Common myeloid progenitor, CD34-positive (primary cell): ENCODE measurements around the gene TCAIM.

ENCODE experiments used
- CTCF ChIA-PET: fragments of 350-600 bp; sonication (Branson Sonifier 250); formaldehyde crosslinking; loops from one replicate; lab custom pipeline; 2021; ENCODE audit warnings: antibody characterized with exemption; lab: Charles Lee
- POLR2A ChIA-PET: fragments of 350-600 bp; sonication (Branson Sonifier 250); formaldehyde crosslinking; loops from one replicate; lab custom pipeline; 2021; ENCODE audit warnings: antibody characterized with exemption; lab: Charles Lee
- DNase-seq, 3 donors: peaks; one replicate each; pipeline versions ENCODE4 v3.0.0 to v3.0.0-alpha.2; 2013
- H3K27ac ChIP-seq, 2 experiments: 1 replicate in 1 of 2; 2 replicates in 1 of 2; pipeline ENCODE4 v1.7.0; 2013; ENCODE audit warnings: inconsistent platforms in 2 of 2, low read length in 2 of 2, mild to moderate bottlenecking in 2 of 2, low read depth in 1 of 2, moderate library complexity in 1 of 2; ENCODE audit not compliant: severe bottlenecking in 2 of 2, insufficient read depth in 1 of 2, poor library complexity in 1 of 2
- H3K27me3 ChIP-seq, 5 experiments: replicated peaks in 2 of 5; 1 replicate in 3 of 5; 2 replicates in 2 of 5; pipeline versions ENCODE4 v1.6.1 to v1.7.0; 2013; ENCODE audit warnings: low read length in 4 of 5, mild to moderate bottlenecking in 2 of 5, moderate library complexity in 2 of 5, inconsistent platforms in 1 of 5; ENCODE audit not compliant: insufficient read depth in 5 of 5, control insufficient read depth in 4 of 5
- H3K36me3 ChIP-seq, 4 experiments: 1 replicate in 2 of 4; 2 replicates in 2 of 4; pipeline versions ENCODE4 v1.6.1 to v1.7.0; 2013; ENCODE audit warnings: low read length in 3 of 4, control low read depth in 1 of 4, mild to moderate bottlenecking in 1 of 4; ENCODE audit not compliant: control insufficient read depth in 4 of 4, insufficient read depth in 4 of 4
- H3K4me1 ChIP-seq, 4 experiments: 1 replicate in 3 of 4; 2 replicates in 1 of 4; pipeline versions ENCODE4 v1.6.1 to v1.7.1; 2013; ENCODE audit warnings: low read length in 3 of 4, mild to moderate bottlenecking in 3 of 4, control low read depth in 1 of 4, inconsistent platforms in 1 of 4, moderate library complexity in 1 of 4; ENCODE audit not compliant: control insufficient read depth in 4 of 4, insufficient read depth in 4 of 4; ENCODE audit errors: control extremely low read depth in 1 of 4
- H3K4me3 ChIP-seq, 7 experiments: 1 replicate in 4 of 7; 2 replicates in 3 of 7; pipeline versions ENCODE4 v1.5.1 to v1.7.0; 2013; ENCODE audit warnings: mild to moderate bottlenecking in 7 of 7, low read length in 6 of 7, moderate library complexity in 6 of 7, inconsistent platforms in 2 of 7, low read depth in 2 of 7, control low read depth in 1 of 7; ENCODE audit not compliant: insufficient read depth in 4 of 7, control insufficient read depth in 1 of 7; ENCODE audit errors: extremely low read depth in 1 of 7
- H3K9me3 ChIP-seq, 5 experiments: 1 replicate in 4 of 5; 2 replicates in 1 of 5; pipeline versions ENCODE4 v1.6.1 to v1.7.1; 2013; ENCODE audit warnings: low read length in 4 of 5, mild to moderate bottlenecking in 2 of 5, inconsistent platforms in 1 of 5, low read depth in 1 of 5, moderate library complexity in 1 of 5; ENCODE audit not compliant: control insufficient read depth in 4 of 5, insufficient read depth in 2 of 5; ENCODE audit errors: control extremely low read depth in 1 of 5
- WGBS: methylation state at CpG from one replicate; pipeline ENCODE4 v1.1.5; 2013; ENCODE audit not compliant: insufficient coverage; 5-methylcytosine and 5-hydroxymethylcytosine counted together

TCAIM gene

GRCh38 chr3:44359146-44359751 is 20.7 kb downstream of the TCAIM start:
- ChIA-PET POLR2A (no interaction called here), CTCF (no interaction called here)
- Histone ChIP-seq H3K9me3 (no peaks in the 10 kb centered on the region), H3K4me3 (no peak overlapping the region), H3K27me3 (no peaks in the 10 kb centered on the region), H3K36me3 (peaks cover 2 to 16% (median 3%) of the 10 kb centered on the region in 4 experiments), H3K4me1 (no peaks in the 10 kb centered on the region), H3K27ac (no peak overlapping the region)
- DNase-seq: no peak
- WGBS: 100% methylated on average over 2 of the region's 3 CpGs

DNA sequence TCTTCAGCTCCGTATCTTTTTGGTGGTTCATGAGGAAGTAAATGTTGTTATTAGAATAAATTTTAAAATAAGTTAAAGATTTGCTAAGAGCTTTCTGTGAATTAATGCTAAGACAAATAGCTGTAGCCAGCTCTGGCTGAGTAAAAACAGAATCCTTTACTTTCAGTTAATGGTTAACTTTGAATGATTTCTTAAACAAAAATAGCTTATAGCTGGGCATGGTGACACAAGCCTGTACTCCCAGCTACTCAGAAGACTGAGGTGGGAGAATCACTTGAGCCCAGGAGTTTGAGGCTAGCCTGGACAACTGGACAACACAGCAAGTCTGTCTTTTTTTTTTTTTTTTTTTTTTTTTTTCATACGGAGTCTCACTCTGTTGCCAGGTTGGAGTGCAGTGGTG is 25.0 kb downstream of the TCAIM start:
- 100% methylated on average over 1 of the region's 2 CpGs for WGBS
- DNase-seq: no peak
- H3K4me1 ChIP-seq: no peaks in the 10 kb centered on the region
- ChIA-PET POLR2A (no interaction called here), CTCF (interaction anchor here (1.0 kb wide), 1 partner anchor 25 kb away, joined by 4 read pairs; the partner anchor contains the start of gene TCAIM)
- H3K36me3 ChIP-seq: peaks cover 2 to 16% (median 5%) of the 10 kb centered on the region in 4 experiments
- no peaks in the 10 kb centered on the region for H3K9me3 ChIP-seq
- no peaks in the 10 kb centered on the region for H3K27me3 ChIP-seq
- no peak overlapping the region for H3K4me3 ChIP-seq
- no peak overlapping the region for H3K27ac ChIP-seq

- Histone ChIP-seq H3K4me3 (no peak overlapping the region), H3K27me3 (no peaks in the 10 kb centered on the region), H3K9me3 (no peaks in the 10 kb centered on the region), H3K4me1 (no peaks in the 10 kb centered on the region), H3K27ac (no peak overlapping the region), H3K36me3 (peaks cover 0 to 12% (median 5%) of the 10 kb centered on the region in 4 experiments)
- ChIA-PET POLR2A (no interaction called here), CTCF (no interaction called here)
- no peak for DNase-seq
- no CpG with 5 or more reads among the region's 1 CpG for WGBS
Observed at GRCh38 chr3:44365952-44366351, 27.4 kb downstream of the TCAIM start.

DNA sequence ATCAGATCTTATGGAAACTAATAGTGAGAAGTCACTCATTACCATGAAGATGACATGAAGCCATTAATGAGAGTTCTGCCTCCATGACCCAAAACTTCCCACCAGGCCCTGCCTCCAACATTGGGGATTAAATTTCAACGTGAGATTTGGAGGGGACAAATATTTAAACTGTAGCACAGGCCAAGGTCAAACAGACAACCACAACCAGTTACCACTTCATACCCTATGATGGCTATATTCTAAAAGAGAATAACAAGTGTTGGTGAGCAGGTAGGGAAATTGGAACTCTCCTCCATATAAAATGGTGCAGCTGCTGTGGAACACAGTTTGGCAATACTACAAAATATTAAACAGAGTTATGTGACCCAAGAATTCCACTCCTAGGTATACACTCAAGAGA is 36.9 kb downstream of the TCAIM start:
- DNase-seq: no peak
- no CpG with 5 or more reads among the region's 1 CpG for WGBS
- no peak overlapping the region for H3K27ac ChIP-seq
- peaks cover 0 to 12% (median 0%) of the 10 kb centered on the region in 5 experiments for H3K9me3 ChIP-seq
- no peaks in the 10 kb centered on the region for H3K27me3 ChIP-seq
- H3K4me1 ChIP-seq: no peaks in the 10 kb centered on the region
- peaks cover 0 to 19% (median 2%) of the 10 kb centered on the region in 4 experiments for H3K36me3 ChIP-seq
- POLR2A ChIA-PET: no interaction called here
- H3K4me3 ChIP-seq: no peak overlapping the region
- CTCF ChIA-PET: no interaction called here

DNA sequence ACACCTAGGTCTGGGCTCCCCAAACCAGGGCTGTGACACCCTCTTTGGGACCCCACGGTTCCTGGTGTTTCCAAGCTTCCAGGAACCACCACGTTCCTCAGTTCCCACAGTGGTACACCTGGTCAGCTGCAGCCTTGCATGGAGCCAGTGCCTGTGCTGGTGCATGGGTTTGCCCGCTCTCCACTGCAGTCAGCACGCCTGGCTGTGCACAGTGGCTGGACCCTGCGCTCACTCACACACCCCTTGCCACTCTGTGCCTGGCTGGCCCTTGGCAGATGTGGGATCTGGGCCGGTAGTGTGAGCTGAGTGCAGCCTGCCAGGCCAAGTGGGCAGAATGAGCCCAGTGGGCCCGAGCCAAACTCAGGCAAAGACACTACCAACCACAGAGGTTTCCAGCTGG is 48.8 kb downstream of the TCAIM start:
- no peak overlapping the region for H3K4me3 ChIP-seq
- no peaks in the 10 kb centered on the region for H3K27me3 ChIP-seq
- H3K27ac ChIP-seq: no peak overlapping the region
- peaks cover 0 to 19% (median 17%) of the 10 kb centered on the region in 5 experiments for H3K9me3 ChIP-seq
- peaks cover 0 to 9% (median 2%) of the 10 kb centered on the region in 4 experiments for H3K36me3 ChIP-seq
- POLR2A ChIA-PET: no interaction called here
- no peak for DNase-seq
- WGBS: 100% methylated on average over 5 of the region's 7 CpGs
- CTCF ChIA-PET: no interaction called here
- no peaks in the 10 kb centered on the region for H3K4me1 ChIP-seq

DNA sequence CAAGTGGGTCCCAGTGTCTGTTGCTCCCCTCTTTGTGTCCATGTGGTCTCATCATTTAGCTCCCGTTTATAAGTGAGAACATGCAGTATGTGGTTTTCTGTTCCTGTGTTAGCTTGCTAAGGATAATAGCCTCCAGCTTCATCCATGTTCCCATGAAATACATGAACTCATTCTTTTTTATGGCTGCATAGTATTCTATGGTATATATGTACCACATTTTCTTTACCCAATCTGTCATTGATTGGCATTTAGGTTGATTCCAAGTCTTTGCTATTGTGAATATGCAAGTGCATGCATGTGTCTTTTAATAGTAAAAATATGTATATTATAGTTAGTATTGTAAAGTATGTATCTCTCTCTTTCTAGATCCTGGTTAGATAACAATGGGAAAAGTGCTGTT is 53.9 kb downstream of the TCAIM start:
- POLR2A ChIA-PET: no interaction called here
- CTCF ChIA-PET: no interaction called here
- peaks cover 0 to 3% (median 3%) of the 10 kb centered on the region in 5 experiments for H3K9me3 ChIP-seq
- no CpG with 5 or more reads among the region's 1 CpG for WGBS
- no peaks in the 10 kb centered on the region for H3K27me3 ChIP-seq
- no peak for DNase-seq
- H3K4me3 ChIP-seq: no peak overlapping the region
- H3K36me3 ChIP-seq: peaks cover 2 to 11% (median 5%) of the 10 kb centered on the region in 4 experiments
- no peak overlapping the region for H3K27ac ChIP-seq
- H3K4me1 ChIP-seq: no peaks in the 10 kb centered on the region

GRCh38 chr3:44395714-44396113 is 57.1 kb downstream of the TCAIM start:
- Histone ChIP-seq H3K4me1 (no peaks in the 10 kb centered on the region), H3K27me3 (no peaks in the 10 kb centered on the region), H3K4me3 (no peak overlapping the region), H3K27ac (no peak overlapping the region), H3K9me3 (no peaks in the 10 kb centered on the region), H3K36me3 (peaks cover 2 to 13% (median 7%) of the 10 kb centered on the region in 4 experiments)
- 100% methylated on average over 7 of the region's 9 CpGs for WGBS
- no peak for DNase-seq
- CTCF ChIA-PET: no interaction called here
- POLR2A ChIA-PET: no interaction called here
